ENCODE results near the gene ARHGEF12.

GRCh38 chr11:120431633-120432032 is 95.4 kb downstream of the ARHGEF12 start:
- no peak for TF ChIP-seq EZH2 (IDR thresholded peaks at IDR 0.05; ENCODE audit: low read length, unreplicated experiment)
- TF ChIP-seq CTCF (conservative IDR thresholded peaks at IDR 0.05; ENCODE audit: low read depth, low read length) = peak; percentile 52
